ENCODE results near the gene PIK3C3.

PIK3C3 gene

DNA sequence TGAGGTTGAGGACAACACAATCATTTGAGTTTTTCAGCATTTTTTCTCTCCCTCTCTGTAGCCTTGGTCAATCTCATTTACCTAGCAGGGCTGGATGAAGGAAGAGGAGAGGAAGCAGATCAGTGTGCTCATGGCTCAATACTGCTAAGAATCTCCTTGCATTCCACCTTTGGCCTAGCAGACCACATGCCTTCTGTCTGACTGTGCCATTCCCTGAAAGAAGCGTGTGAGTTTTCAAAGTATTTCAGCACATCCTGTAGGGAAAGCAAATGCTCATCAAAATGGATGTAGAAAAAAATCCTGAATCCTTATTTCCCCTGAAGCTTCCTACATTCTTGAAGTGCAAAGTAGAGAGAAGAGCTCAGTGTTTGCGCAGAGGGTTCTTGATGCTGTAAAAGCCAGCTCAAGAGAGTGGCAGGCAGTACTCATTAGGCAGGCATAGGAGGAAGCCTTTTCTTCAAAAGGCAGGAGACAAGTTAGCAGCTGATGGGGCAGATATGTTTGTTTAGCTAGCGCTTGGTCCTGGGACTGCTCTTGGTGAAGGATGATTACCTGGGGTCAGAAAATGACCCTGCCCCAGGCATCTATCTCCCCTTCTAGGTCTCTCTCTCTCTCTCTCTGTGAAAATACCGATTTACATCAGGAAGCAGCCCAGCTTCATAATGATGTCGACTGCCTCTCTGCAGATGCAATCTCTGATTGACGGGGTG is 14.4 kb upstream of the PIK3C3 start:
- Histone ChIP-seq H3F3A (ENCODE audit: control insufficient read depth, insufficient read depth) (no peaks in the 10 kb centered on the region), H3K36me3 (ENCODE audit: control insufficient read depth, low read length) (no peaks in the 10 kb centered on the region), H3K4me1 (ENCODE audit: control insufficient read depth, low read length) (no peaks in the 10 kb centered on the region), H3K27me3 (ENCODE audit: control insufficient read depth, low read length) (peaks cover 5% of the 10 kb centered on the region), H4K20me1 (ENCODE audit: control insufficient read depth, insufficient read depth, low read depth, low read length) (no peaks in the 10 kb centered on the region), H3K4me2 (ENCODE audit: low read length) (no peak overlapping the region), H3K27ac (ENCODE audit: low read depth, low read length) (no peak overlapping the region), H3K9me3 (ENCODE audit: control insufficient read depth, insufficient read depth, low read length) (no peaks in the 10 kb centered on the region), H3K79me2 (ENCODE audit: control insufficient read depth, low read length) (no peaks in the 10 kb centered on the region), H3K4me3 (ENCODE audit: low read length) (no peak overlapping the region), H3K9me2 (replicated peaks; ENCODE audit: control insufficient read depth, low read length) (no peaks in the 10 kb centered on the region)
- TF ChIP-seq, protein P1, sequence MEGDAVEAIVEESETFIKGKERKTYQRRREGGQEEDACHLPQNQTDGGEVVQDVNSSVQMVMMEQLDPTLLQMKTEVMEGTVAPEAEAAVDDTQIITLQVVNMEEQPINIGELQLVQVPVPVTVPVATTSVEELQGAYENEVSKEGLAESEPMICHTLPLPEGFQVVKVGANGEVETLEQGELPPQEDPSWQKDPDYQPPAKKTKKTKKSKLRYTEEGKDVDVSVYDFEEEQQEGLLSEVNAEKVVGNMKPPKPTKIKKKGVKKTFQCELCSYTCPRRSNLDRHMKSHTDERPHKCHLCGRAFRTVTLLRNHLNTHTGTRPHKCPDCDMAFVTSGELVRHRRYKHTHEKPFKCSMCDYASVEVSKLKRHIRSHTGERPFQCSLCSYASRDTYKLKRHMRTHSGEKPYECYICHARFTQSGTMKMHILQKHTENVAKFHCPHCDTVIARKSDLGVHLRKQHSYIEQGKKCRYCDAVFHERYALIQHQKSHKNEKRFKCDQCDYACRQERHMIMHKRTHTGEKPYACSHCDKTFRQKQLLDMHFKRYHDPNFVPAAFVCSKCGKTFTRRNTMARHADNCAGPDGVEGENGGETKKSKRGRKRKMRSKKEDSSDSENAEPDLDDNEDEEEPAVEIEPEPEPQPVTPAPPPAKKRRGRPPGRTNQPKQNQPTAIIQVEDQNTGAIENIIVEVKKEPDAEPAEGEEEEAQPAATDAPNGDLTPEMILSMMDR (IDR thresholded peaks at IDR 0.05; ENCODE audit: low read depth, low read length, poor library complexity, severe bottlenecking) = no peak
- TF ChIP-seq EZH2phosphoT487 (IDR thresholded peaks at IDR 0.05; ENCODE audit: borderline replicate concordance, low read length) = no peak

DNA sequence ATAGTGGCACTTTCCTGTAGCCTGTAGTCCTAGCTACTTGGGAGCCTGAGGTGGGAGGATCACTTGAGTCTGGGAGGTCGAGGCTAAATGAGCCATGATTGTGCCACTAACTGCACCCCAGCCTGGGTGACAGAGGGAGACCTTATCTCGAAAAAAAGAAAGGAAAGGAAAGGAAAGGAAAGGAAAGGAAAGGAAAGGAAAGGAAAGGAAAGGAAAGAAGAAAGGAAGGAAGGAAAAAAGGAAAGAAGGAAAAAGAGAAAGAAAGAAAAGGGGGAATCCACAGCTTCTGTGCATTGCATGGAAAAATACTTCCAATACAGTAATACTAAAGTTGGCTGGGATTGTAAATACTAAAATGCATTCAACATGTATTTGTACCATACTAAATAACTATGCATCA is 12.8 kb upstream of the PIK3C3 start:
- Histone ChIP-seq H3K27me3 (ENCODE audit: control insufficient read depth, low read length) (peaks cover 16% of the 10 kb centered on the region), H3K27ac (ENCODE audit: low read depth, low read length) (no peak overlapping the region), H3K4me3 (ENCODE audit: low read length) (no peak overlapping the region), H3K4me2 (ENCODE audit: low read length) (no peak overlapping the region), H3K36me3 (ENCODE audit: control insufficient read depth, low read length) (no peaks in the 10 kb centered on the region), H4K20me1 (ENCODE audit: control insufficient read depth, insufficient read depth, low read depth, low read length) (no peaks in the 10 kb centered on the region), H3K4me1 (ENCODE audit: control insufficient read depth, low read length) (no peaks in the 10 kb centered on the region), H3F3A (ENCODE audit: control insufficient read depth, insufficient read depth) (no peaks in the 10 kb centered on the region), H3K9me3 (ENCODE audit: control insufficient read depth, insufficient read depth, low read length) (no peaks in the 10 kb centered on the region), H3K79me2 (ENCODE audit: control insufficient read depth, low read length) (no peaks in the 10 kb centered on the region), H3K9me2 (replicated peaks; ENCODE audit: control insufficient read depth, low read length) (no peaks in the 10 kb centered on the region)
- TF ChIP-seq, protein P1 (IDR thresholded peaks at IDR 0.05; ENCODE audit: low read depth, low read length, poor library complexity, severe bottlenecking) = no peak
- TF ChIP-seq EZH2phosphoT487 (IDR thresholded peaks at IDR 0.05; ENCODE audit: borderline replicate concordance, low read length) = no peak

DNA sequence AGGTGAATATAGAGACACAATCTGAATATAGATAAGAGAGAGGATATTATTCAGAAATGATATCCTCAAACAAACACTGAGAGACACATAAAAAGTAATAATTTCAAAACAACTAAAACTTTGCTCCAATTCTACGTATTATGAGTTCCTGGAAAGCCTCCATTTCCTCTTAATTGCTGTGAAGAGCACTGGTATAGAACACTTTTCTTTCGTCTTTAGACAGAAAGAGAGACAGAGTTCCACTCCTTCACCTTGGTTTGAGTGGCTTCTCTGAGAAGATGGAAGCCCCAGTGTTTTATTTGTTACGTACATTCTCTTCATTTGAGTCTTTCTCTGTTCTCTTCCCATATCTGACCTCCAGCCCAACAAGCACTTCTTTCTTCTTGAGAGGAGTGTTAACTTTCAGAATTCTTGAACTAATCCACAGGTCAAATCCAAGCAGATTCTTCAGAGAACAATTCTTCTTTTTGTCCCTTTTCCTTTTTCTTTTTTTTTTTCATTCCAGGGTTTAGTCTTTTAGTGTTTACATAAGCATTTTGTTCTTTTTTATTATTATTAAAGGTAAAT is 6.4 kb upstream of the PIK3C3 start:
- Histone ChIP-seq H4K20me1 (ENCODE audit: control insufficient read depth, insufficient read depth, low read depth, low read length) (no peaks in the 10 kb centered on the region), H3K36me3 (ENCODE audit: control insufficient read depth, low read length) (no peaks in the 10 kb centered on the region), H3K79me2 (ENCODE audit: control insufficient read depth, low read length) (no peaks in the 10 kb centered on the region), H3F3A (ENCODE audit: control insufficient read depth, insufficient read depth) (no peaks in the 10 kb centered on the region), H3K27ac (ENCODE audit: low read depth, low read length) (no peak overlapping the region), H3K4me1 (ENCODE audit: control insufficient read depth, low read length) (no peaks in the 10 kb centered on the region), H3K9me3 (ENCODE audit: control insufficient read depth, insufficient read depth, low read length) (no peaks in the 10 kb centered on the region), H3K9me2 (replicated peaks; ENCODE audit: control insufficient read depth, low read length) (no peaks in the 10 kb centered on the region), H3K4me2 (ENCODE audit: low read length) (no peak overlapping the region), H3K27me3 (ENCODE audit: control insufficient read depth, low read length) (peaks cover 16% of the 10 kb centered on the region), H3K4me3 (ENCODE audit: low read length) (no peak overlapping the region)
- TF ChIP-seq, protein P1 (IDR thresholded peaks at IDR 0.05; ENCODE audit: low read depth, low read length, poor library complexity, severe bottlenecking) = no peak
- TF ChIP-seq EZH2phosphoT487 (IDR thresholded peaks at IDR 0.05; ENCODE audit: borderline replicate concordance, low read length) = no peak
